ENCODE measurements around the gene DEAF1. TPM values are rescaled to one million over a fixed set of nuclear protein-coding genes. Genes with fewer than 3 reads are reported as not detected.
A peak's percentile ranks its signal among the peaks of the same experiment; 100 is the strongest.

Gene DEAF1
- total and polyA plus RNA-seq, 2 of the 13 experiments (the other 11 are each of a cell fraction or from before 2014, with no cell fraction given): 22.3 to 29.6 TPM

GRCh38 chr11:695538-696248 lies 671 bp upstream of the DEAF1 start, which contains the start of gene TMEM80 (continued):
- TF ChIP-seq REST (IDR thresholded peaks at IDR 0.05; ENCODE audit: borderline replicate concordance in 1 of 2, low read depth in 1 of 2, low read length in 2 of 2) (no peak), ZNF564 (CRISPR knock-in tag; IDR thresholded peaks at IDR 0.05) (peak; percentile 58; the same call in 1 of the 2 replicates), ESRRA (CRISPR knock-in tag; IDR thresholded peaks at IDR 0.05; ENCODE audit: low read depth) (no peak), SRSF4 (IDR thresholded peaks at IDR 0.05; ENCODE audit: low read depth, low read length, poor library complexity, severe bottlenecking) (no peak), ZNF569 (CRISPR knock-in tag; IDR thresholded peaks at IDR 0.05; ENCODE audit: borderline replicate concordance) (peak; percentile 68; the same call in 1 of the 2 replicates), NFATC3 (CRISPR knock-in tag; IDR thresholded peaks at IDR 0.05) (no peak), HOXA3 (CRISPR knock-in tag; IDR thresholded peaks at IDR 0.05) (peak; percentile 96), MAX (IDR thresholded peaks at IDR 0.05) (peak; percentile 53), IKZF4 (CRISPR knock-in tag; IDR thresholded peaks at IDR 0.05; ENCODE audit: borderline replicate concordance, low read depth, not compliant biosample characterization) (no peak), MXD3 (CRISPR knock-in tag; IDR thresholded peaks at IDR 0.05) (no peak), PHF8 (CRISPR knock-in tag; IDR thresholded peaks at IDR 0.05) (peak; percentile 88), ZNF646 (CRISPR knock-in tag; IDR thresholded peaks at IDR 0.05) (no peak), MYC (CRISPR knock-in tag; IDR thresholded peaks at IDR 0.05; ENCODE audit: borderline replicate concordance) (peak; percentile 72), CTCF (CRISPR knock-in tag; IDR thresholded peaks at IDR 0.05) (no peak; the same call in 1 of the 2 replicates), BORCS8-MEF2B (CRISPR knock-in tag; IDR thresholded peaks at IDR 0.05) (peak; percentile 77), SAP130 (CRISPR knock-in tag; IDR thresholded peaks at IDR 0.05; ENCODE audit: low read depth) (peak; percentile 37)
